HepG2 (cell line): ENCODE results near the gene LDAF1. TPM values are rescaled to one million over a fixed set of nuclear protein-coding genes. Genes with fewer than 3 reads are reported as not detected.
A peak's percentile ranks its signal among the peaks of the same experiment; 100 is the strongest.

Experiments used
- ATAC-seq: fragments of 200-7000 bp; cut with Tn5 transposase; 3 replicates; pipeline ENCODE4 v1.9.1; 2020; ENCODE audit warnings: mild to moderate bottlenecking, moderate library complexity
- BruUV-seq: library from RNA; stranded (reverse); fragments of 400-500 nt; replicated peaks from 2 replicates; lab custom pipeline; 2021; lab: Mats Ljungman, UMichigan
- CTCF ChIA-PET: fragments of 300-600 bp; formaldehyde crosslinking; extraction: SDS; loops from one replicate; lab custom pipeline; 2021; ENCODE audit warnings: low total read pairs, inconsistent platforms, low intra/inter-chr PET ratio; lab: Yijun Ruan, JAX
- POLR2A ChIA-PET: fragments of 350-600 bp; sonication (Branson Sonifier 250); formaldehyde crosslinking; loops from one replicate; lab custom pipeline; 2020; ENCODE audit warnings: antibody characterized with exemption, inconsistent platforms; lab: Yijun Ruan, JAX
- DNase-seq: peaks from one replicate; pipeline ENCODE4 v3.0.0-alpha.2; 2015; ENCODE audit warnings: low spot score
- FAIRE-seq: peaks from 3 replicates; lab custom pipeline; 2011; peaks lifted over from hg19 to GRCh38; lab: Jason Lieb, UNC
- H2AFZ ChIP-seq: one replicate; pipeline ENCODE4 v1.6.1; 2011; ENCODE audit warnings: low read length, inconsistent platforms
- H3K27ac ChIP-seq: fragments of 300-600 bp; 3 replicates; pipeline ENCODE4 v1.8.0; 2011; ENCODE audit warnings: mixed run types, mild to moderate bottlenecking, mixed read lengths, low read length, inconsistent platforms; ENCODE audit not compliant: insufficient read depth; ENCODE audit errors: extremely low read length
- H3K27me3 ChIP-seq, 2 experiments: fragments of 200-600 bp in 1 of 2; 2 replicates in 1 of 2; 3 replicates in 1 of 2; pipeline versions ENCODE4 v1.6.0 to v1.8.0; 2011; ENCODE audit warnings: low read length in 2 of 2, mild to moderate bottlenecking in 2 of 2, moderate library complexity in 2 of 2, inconsistent platforms in 1 of 2; ENCODE audit not compliant: insufficient read depth in 2 of 2, control insufficient read depth in 1 of 2
- H3K36me3 ChIP-seq, 2 experiments: fragments of 200-600 bp in 1 of 2; replicated peaks in 1 of 2; 2 replicates in 1 of 2; 3 replicates in 1 of 2; pipeline versions ENCODE4 v1.5.1 to v1.8.0; 2011; ENCODE audit warnings: low read length in 2 of 2, inconsistent platforms in 1 of 2; ENCODE audit not compliant: insufficient read depth in 2 of 2, control insufficient read depth in 1 of 2
- H3K4me1 ChIP-seq: 2 replicates; pipeline ENCODE4 v1.5.1; 2012; ENCODE audit warnings: low read length, inconsistent platforms; ENCODE audit not compliant: insufficient read depth
- H3K4me2 ChIP-seq: 2 replicates; pipeline ENCODE4 v1.6.0; 2011; ENCODE audit warnings: low read depth, low read length, inconsistent platforms
- H3K4me3 ChIP-seq, 3 experiments: fragments of 200-600 bp in 1 of 3; sonication (generic), shearing (Covaris generic) in 1 of 3; replicated peaks in 1 of 3; 2 replicates each; pipeline ENCODE4 v1.5.1; 2011 to 2016; ENCODE audit warnings: low read length in 3 of 3, inconsistent platforms in 2 of 3, low read depth in 2 of 3, mild to moderate bottlenecking in 2 of 3, control low read depth in 1 of 3, mixed read lengths in 1 of 3; ENCODE audit not compliant: insufficient read depth in 1 of 3
- H3K79me2 ChIP-seq: one replicate; pipeline ENCODE4 v1.6.1; 2011; ENCODE audit warnings: low read length, inconsistent platforms; ENCODE audit not compliant: insufficient read depth
- H3K9ac ChIP-seq: 2 replicates; pipeline ENCODE4 v1.6.0; 2011; ENCODE audit warnings: mild to moderate bottlenecking, low read depth, low read length, inconsistent platforms; ENCODE audit not compliant: insufficient read depth
- H3K9me3 ChIP-seq: 2 replicates; pipeline ENCODE4 v1.5.1; 2012; ENCODE audit warnings: mild to moderate bottlenecking, low read length
- H4K20me1 ChIP-seq: 2 replicates; pipeline ENCODE4 v1.6.0; 2011; ENCODE audit warnings: inconsistent platforms, mild to moderate bottlenecking, low read length, moderate library complexity; ENCODE audit not compliant: insufficient read depth
- BCL6 ChIP-seq: IDR thresholded peaks from 2 replicates; pipeline ENCODE4 v1.6.1; 2016; ENCODE audit warnings: missing genetic modification reagents, missing compliant biosample characterization
- ETS1 ChIP-seq: sonication (generic); formaldehyde crosslinking; IDR thresholded peaks from 2 replicates; pipeline ENCODE4 v1.4.0; 2020; ENCODE audit warnings: missing genetic modification reagents
- GABPB1 ChIP-seq: IDR thresholded peaks from 2 replicates; pipeline ENCODE4 v1.6.1; 2016; ENCODE audit warnings: mild to moderate bottlenecking, missing genetic modification reagents, moderate library complexity, missing compliant biosample characterization
- HNF4G ChIP-seq, 2 experiments: sonication (generic) in 1 of 2; formaldehyde crosslinking in 1 of 2; IDR thresholded peaks; 2 replicates each; pipeline versions ENCODE4 v1.4.0 to v1.6.1; 2011 to 2020; ENCODE audit warnings: borderline replicate concordance in 2 of 2, low read depth in 2 of 2, mild to moderate bottlenecking in 2 of 2, low read length in 1 of 2, missing genetic modification reagents in 1 of 2, moderate library complexity in 1 of 2
- MIER2 ChIP-seq: IDR thresholded peaks from 2 replicates; pipeline ENCODE4 v1.6.1; 2016; ENCODE audit warnings: missing biosample characterization, missing genetic modification reagents
- SOX6 ChIP-seq, 2 experiments: fragments of 450-650 bp in 1 of 2; sonication (generic) in 1 of 2; formaldehyde crosslinking in 1 of 2; IDR thresholded peaks; 2 replicates each; pipeline versions ENCODE4 v1.4.0 to v1.6.1; 2017 to 2020; ENCODE audit warnings: antibody characterized with exemption in 1 of 2, mild to moderate bottlenecking in 1 of 2, missing genetic modification reagents in 1 of 2
- ZNF20 ChIP-seq: sonication (generic); formaldehyde crosslinking; IDR thresholded peaks from 2 replicates; pipeline ENCODE4 v1.4.0; 2020; ENCODE audit warnings: mild to moderate bottlenecking, moderate library complexity, missing genetic modification reagents
- ZSCAN12 ChIP-seq: sonication (generic); formaldehyde crosslinking; IDR thresholded peaks from 2 replicates; pipeline ENCODE4 v1.9.0; 2021; ENCODE audit warnings: mild to moderate bottlenecking, missing genetic modification reagents
- WGBS: methylation state at CpG from one replicate; pipeline ENCODE4 v1.1.6; 2017; ENCODE audit warnings: low lambda C conversion rate; 5-methylcytosine and 5-hydroxymethylcytosine counted together
- in situ Hi-C: cut with HindIII; loops from 2 replicates; pipeline ENCODE4 v1.10.0; 2017; ENCODE audit warnings: low pct_unique_long_range_greater_than_20kb; ENCODE audit not compliant: extremely low pct_ligation_motif_present
- intact Hi-C: fragments of 100-400 bp; cut with micrococcal nuclease; formaldehyde crosslinking; loops from one replicate; pipeline ENCODE4 v1.10.0; 2022; ENCODE audit not compliant: unreplicated experiment
- polyA plus RNA-seq, 8 experiments: library from polyadenylated mRNA; depleted of rRNA in 3 of 8; stranded (reverse) in 7 of 8; unstranded in 1 of 8; fragments of >200 nt; fragmentation: Illumina TruSeq in 4 of 8; extraction: Trizol in 4 of 8; gene quantifications; 2 replicates each; pipeline versions ENCODE4 v1.2.1 to v1.2.3, GENCODE V29; 2011 to 2016; ENCODE audit warnings: low read depth in 4 of 8, missing spikeins in 1 of 8, mixed read lengths in 1 of 8; ENCODE audit not compliant: insufficient read depth in 1 of 8
- total RNA-seq, 5 experiments: library from RNA; depleted of rRNA; stranded (reverse); fragments of >200 nt; fragmentation: Illumina TruSeq; extraction: Trizol; gene quantifications; 2 replicates each; pipeline ENCODE4 v1.2.3, GENCODE V29; 2016; ENCODE audit warnings: low read depth in 1 of 5
- TF ChIP-seq, protein P1 (sequence below), 2 experiments: fragments of 450-650 bp in 1 of 2; sonication (generic) in 1 of 2; formaldehyde crosslinking in 1 of 2; IDR thresholded peaks; 2 replicates each; pipeline versions ENCODE4 v1.6.1 to v1.8.0; 2016 to 2022; ENCODE audit warnings: antibody characterized with exemption in 1 of 2, mild to moderate bottlenecking in 1 of 2, missing genetic modification reagents in 1 of 2
- TF ChIP-seq, protein P2 (sequence below): sonication (generic); formaldehyde crosslinking; IDR thresholded peaks from 2 replicates; pipeline ENCODE4 v1.4.0; 2020; ENCODE audit warnings: missing genetic modification reagents, borderline replicate concordance

Gene LDAF1
- total and polyA plus RNA-seq, 2 of the 13 experiments (the other 11 are each of a cell fraction or from before 2014, with no cell fraction given): 6.3 to 7.5 TPM

GRCh38 chr16:21166561-21166961, 8.1 kb downstream of the LDAF1 start:
- Histone ChIP-seq H3K4me3 (no peak overlapping the region), H3K9ac (no peak overlapping the region), H3K79me2 (no peaks in the 10 kb centered on the region), H3K4me2 (no peak overlapping the region), H3K9me3 (no peaks in the 10 kb centered on the region), H4K20me1 (no peaks in the 10 kb centered on the region), H3K4me1 (peaks cover 9% of the 10 kb centered on the region; the same call in 1 of the 2 replicates), H3K36me3 (no peaks in the 10 kb centered on the region), H3K27me3 (no peaks in the 10 kb centered on the region), H3K27ac (no peak overlapping the region), H2AFZ (no peak overlapping the region)
- FAIRE-seq (no peak), DNase-seq (no peak), ATAC-seq (peak; percentile 42; the same call in 2 of the 3 replicates)
- intact Hi-C loops: no loop called here
- in situ Hi-C loops: loop anchor here (25.0 kb wide), 1 partner anchor 1171 kb away; no protein-coding TSS in a partner anchor
- ChIA-PET CTCF (no interaction called here), POLR2A (no interaction called here)
- WGBS: 84% methylated on average over 9 of the region's 9 CpGs
- no TSS peak for BruUV-seq
- no peak for TF ChIP-seq HNF4G (IDR thresholded peaks at IDR 0.05; ENCODE audit: borderline replicate concordance, low read depth, low read length)
- TF ChIP-seq HNF4G (CRISPR knock-in tag; IDR thresholded peaks at IDR 0.05; ENCODE audit: borderline replicate concordance, low read depth): no peak
- no peak for TF ChIP-seq ZNF20 (CRISPR knock-in tag)
- no peak for TF ChIP-seq GABPB1
- peak; percentile 86; the same call in 1 of the 2 replicates for TF ChIP-seq MIER2 (CRISPR knock-in tag)
- no peak for TF ChIP-seq ETS1 (CRISPR knock-in tag)
- no peak for TF ChIP-seq ZSCAN12 (CRISPR knock-in tag)
- TF ChIP-seq, protein P1, sequence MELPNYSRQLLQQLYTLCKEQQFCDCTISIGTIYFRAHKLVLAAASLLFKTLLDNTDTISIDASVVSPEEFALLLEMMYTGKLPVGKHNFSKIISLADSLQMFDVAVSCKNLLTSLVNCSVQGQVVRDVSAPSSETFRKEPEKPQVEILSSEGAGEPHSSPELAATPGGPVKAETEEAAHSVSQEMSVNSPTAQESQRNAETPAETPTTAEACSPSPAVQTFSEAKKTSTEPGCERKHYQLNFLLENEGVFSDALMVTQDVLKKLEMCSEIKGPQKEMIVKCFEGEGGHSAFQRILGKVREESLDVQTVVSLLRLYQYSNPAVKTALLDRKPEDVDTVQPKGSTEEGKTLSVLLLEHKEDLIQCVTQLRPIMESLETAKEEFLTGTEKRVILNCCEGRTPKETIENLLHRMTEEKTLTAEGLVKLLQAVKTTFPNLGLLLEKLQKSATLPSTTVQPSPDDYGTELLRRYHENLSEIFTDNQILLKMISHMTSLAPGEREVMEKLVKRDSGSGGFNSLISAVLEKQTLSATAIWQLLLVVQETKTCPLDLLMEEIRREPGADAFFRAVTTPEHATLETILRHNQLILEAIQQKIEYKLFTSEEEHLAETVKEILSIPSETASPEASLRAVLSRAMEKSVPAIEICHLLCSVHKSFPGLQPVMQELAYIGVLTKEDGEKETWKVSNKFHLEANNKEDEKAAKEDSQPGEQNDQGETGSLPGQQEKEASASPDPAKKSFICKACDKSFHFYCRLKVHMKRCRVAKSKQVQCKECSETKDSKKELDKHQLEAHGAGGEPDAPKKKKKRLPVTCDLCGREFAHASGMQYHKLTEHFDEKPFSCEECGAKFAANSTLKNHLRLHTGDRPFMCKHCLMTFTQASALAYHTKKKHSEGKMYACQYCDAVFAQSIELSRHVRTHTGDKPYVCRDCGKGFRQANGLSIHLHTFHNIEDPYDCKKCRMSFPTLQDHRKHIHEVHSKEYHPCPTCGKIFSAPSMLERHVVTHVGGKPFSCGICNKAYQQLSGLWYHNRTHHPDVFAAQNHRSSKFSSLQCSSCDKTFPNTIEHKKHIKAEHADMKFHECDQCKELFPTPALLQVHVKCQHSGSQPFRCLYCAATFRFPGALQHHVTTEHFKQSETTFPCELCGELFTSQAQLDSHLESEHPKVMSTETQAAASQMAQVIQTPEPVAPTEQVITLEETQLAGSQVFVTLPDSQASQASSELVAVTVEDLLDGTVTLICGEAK (IDR thresholded peaks at IDR 0.05): no peak
- TF ChIP-seq, protein P1 (CRISPR knock-in tag; IDR thresholded peaks at IDR 0.05): no peak
- TF ChIP-seq, protein P2, sequence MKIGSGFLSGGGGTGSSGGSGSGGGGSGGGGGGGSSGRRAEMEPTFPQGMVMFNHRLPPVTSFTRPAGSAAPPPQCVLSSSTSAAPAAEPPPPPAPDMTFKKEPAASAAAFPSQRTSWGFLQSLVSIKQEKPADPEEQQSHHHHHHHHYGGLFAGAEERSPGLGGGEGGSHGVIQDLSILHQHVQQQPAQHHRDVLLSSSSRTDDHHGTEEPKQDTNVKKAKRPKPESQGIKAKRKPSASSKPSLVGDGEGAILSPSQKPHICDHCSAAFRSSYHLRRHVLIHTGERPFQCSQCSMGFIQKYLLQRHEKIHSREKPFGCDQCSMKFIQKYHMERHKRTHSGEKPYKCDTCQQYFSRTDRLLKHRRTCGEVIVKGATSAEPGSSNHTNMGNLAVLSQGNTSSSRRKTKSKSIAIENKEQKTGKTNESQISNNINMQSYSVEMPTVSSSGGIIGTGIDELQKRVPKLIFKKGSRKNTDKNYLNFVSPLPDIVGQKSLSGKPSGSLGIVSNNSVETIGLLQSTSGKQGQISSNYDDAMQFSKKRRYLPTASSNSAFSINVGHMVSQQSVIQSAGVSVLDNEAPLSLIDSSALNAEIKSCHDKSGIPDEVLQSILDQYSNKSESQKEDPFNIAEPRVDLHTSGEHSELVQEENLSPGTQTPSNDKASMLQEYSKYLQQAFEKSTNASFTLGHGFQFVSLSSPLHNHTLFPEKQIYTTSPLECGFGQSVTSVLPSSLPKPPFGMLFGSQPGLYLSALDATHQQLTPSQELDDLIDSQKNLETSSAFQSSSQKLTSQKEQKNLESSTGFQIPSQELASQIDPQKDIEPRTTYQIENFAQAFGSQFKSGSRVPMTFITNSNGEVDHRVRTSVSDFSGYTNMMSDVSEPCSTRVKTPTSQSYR (CRISPR knock-in tag): no peak
- TF ChIP-seq SOX6 (IDR thresholded peaks at IDR 0.05): no peak
- no peak for TF ChIP-seq SOX6 (CRISPR knock-in tag; IDR thresholded peaks at IDR 0.05)
- TF ChIP-seq BCL6: no peak
